Smooth muscle cell (in vitro differentiated cells): Measurements from ENCODE around the gene FOXK2. TPM values are rescaled to one million over a fixed set of nuclear protein-coding genes. Genes with fewer than 3 reads are reported as not detected.

Experiments used
- DNase-seq: peaks from one replicate; lab custom pipeline; 2025; ENCODE audit not compliant: unreplicated experiment; lab: John Stamatoyannopoulos, UW
- H2AFZ ChIP-seq: fragments of 200-600 bp; sonication (generic); 2 replicates; pipeline ENCODE4 v1.6.0; 2016; ENCODE audit warnings: antibody characterized with exemption, low read depth, mild to moderate bottlenecking
- H3F3A ChIP-seq: fragments of 200-600 bp; sonication (generic); 2 replicates; pipeline ENCODE4 v1.6.0; 2017; ENCODE audit warnings: antibody characterized with exemption, low read depth
- H3K27ac ChIP-seq: fragments of 200-600 bp; sonication (generic); 2 replicates; pipeline ENCODE4 v1.5.1; 2016; ENCODE audit warnings: low read depth, mild to moderate bottlenecking
- H3K27me3 ChIP-seq: fragments of 200-600 bp; sonication (generic); 2 replicates; pipeline ENCODE4 v1.6.1; 2016; ENCODE audit warnings: low read depth, mild to moderate bottlenecking
- H3K36me3 ChIP-seq: fragments of 200-600 bp; sonication (generic); 2 replicates; pipeline ENCODE4 v1.5.1; 2016; ENCODE audit warnings: low read depth
- H3K4me1 ChIP-seq: fragments of 200-600 bp; sonication (generic); 2 replicates; pipeline ENCODE4 v1.5.1; 2016; ENCODE audit warnings: low read depth
- H3K4me2 ChIP-seq: fragments of 200-600 bp; sonication (generic); 2 replicates; pipeline ENCODE4 v1.6.0; 2016; ENCODE audit warnings: mild to moderate bottlenecking
- H3K4me3 ChIP-seq: fragments of 200-600 bp; sonication (generic); 2 replicates; pipeline ENCODE4 v1.5.1; 2016; ENCODE audit warnings: mild to moderate bottlenecking
- H3K79me2 ChIP-seq: fragments of 200-600 bp; sonication (generic); 2 replicates; pipeline ENCODE4 v1.6.0; 2016; ENCODE audit warnings: low read depth, mild to moderate bottlenecking
- H3K9ac ChIP-seq: fragments of 200-600 bp; sonication (generic); 2 replicates; pipeline ENCODE4 v1.6.0; 2016; ENCODE audit warnings: low read depth
- H3K9me3 ChIP-seq: fragments of 200-600 bp; sonication (generic); replicated peaks from 2 replicates; pipeline ENCODE4 v1.5.1; 2016; ENCODE audit warnings: low read depth
- H4K20me1 ChIP-seq: fragments of 200-600 bp; sonication (generic); 2 replicates; pipeline ENCODE4 v1.6.0; 2016; ENCODE audit warnings: low read depth
- CTCF ChIP-seq: fragments of 200-600 bp; sonication (generic); IDR thresholded peaks from 2 replicates; pipeline ENCODE4 v1.5.1; 2017; ENCODE audit warnings: borderline replicate concordance, mild to moderate bottlenecking, antibody characterized with exemption; ENCODE audit not compliant: insufficient read depth, poor library complexity, severe bottlenecking
- WGBS: methylation state at CpG from one replicate; pipeline ENCODE4 v1.1.7; 2016; ENCODE audit warnings: low lambda C conversion rate; 5-methylcytosine and 5-hydroxymethylcytosine counted together
- polyA plus RNA-seq: library from polyadenylated mRNA; unstranded; fragments of >200 nt; fragmentation: Nextera tagmentation; extraction: Ambion mirVana; gene quantifications from 2 replicates; pipeline ENCODE4 v1.2.1, GENCODE V29; 2016
- total RNA-seq: library from RNA; depleted of rRNA; stranded (reverse); fragments of >200 nt; gene quantifications from 2 replicates; pipeline ENCODE4 v1.2.3, GENCODE V29; 2014

The FOXK2 gene
- total and polyA plus RNA-seq, 2 experiments from 2014 or later, result 25.9 to 27.1 TPM

- Histone ChIP-seq H3F3A (no peaks in the 10 kb centered on the region), H3K4me2 (no peak overlapping the region), H3K4me3 (no peak overlapping the region), H3K27me3 (no peaks in the 10 kb centered on the region), H3K36me3 (no peaks in the 10 kb centered on the region), H3K4me1 (peaks cover 5% of the 10 kb centered on the region), H3K9me3 (no peaks in the 10 kb centered on the region), H3K27ac (no peak overlapping the region), H3K9ac (no peak overlapping the region), H4K20me1 (peaks cover 22% of the 10 kb centered on the region), H3K79me2 (peaks cover 25% of the 10 kb centered on the region), H2AFZ (peak overlapping the region; percentile 59)
- WGBS, result 92% methylated on average over 10 of the region's 10 CpGs
- DNase-seq, result no peak
- TF ChIP-seq CTCF, result no peak
Observed at GRCh38 chr17:82517230-82517865, 2.2 kb upstream of the FOXK2 start.

GRCh38 chr17:82519971-82520903 lies 705 bp downstream of the FOXK2 start:
- peaks cover 51% of the 10 kb centered on the region for H4K20me1 ChIP-seq
- under 1% methylated on average over 77 of the region's 94 CpGs for WGBS
- peak overlapping the region; percentile 80 for H3K4me3 ChIP-seq
- H3K4me1 ChIP-seq, result peaks cover 5% of the 10 kb centered on the region
- peak overlapping the region; percentile 57 for H3K9ac ChIP-seq
- H3K4me2 ChIP-seq, result peak overlapping the region; percentile 94
- no peaks in the 10 kb centered on the region for H3K27me3 ChIP-seq
- no peaks in the 10 kb centered on the region for H3K9me3 ChIP-seq
- no peaks in the 10 kb centered on the region for H3K36me3 ChIP-seq
- DNase-seq, result peak; percentile 20
- no peak for TF ChIP-seq CTCF
- H3F3A ChIP-seq, result no peaks in the 10 kb centered on the region
- H3K79me2 ChIP-seq, result peaks cover 54% of the 10 kb centered on the region
- peak overlapping the region; percentile 44 for H3K27ac ChIP-seq
- H2AFZ ChIP-seq, result no peak overlapping the region

- no peak overlapping the region for H3K4me2 ChIP-seq
Observed at GRCh38 chr17:82524540-82524939, 5.0 kb downstream of the FOXK2 start.

More at GRCh38 chr17:82524540-82524939, 5.0 kb downstream of the FOXK2 start:
- Histone ChIP-seq H3K27me3 (no peaks in the 10 kb centered on the region), H3K36me3 (no peaks in the 10 kb centered on the region), H3K27ac (peak overlapping the region; percentile 18), H3K9ac (no peak overlapping the region), H3K9me3 (no peaks in the 10 kb centered on the region), H2AFZ (no peak overlapping the region), H3F3A (no peaks in the 10 kb centered on the region), H3K79me2 (peaks cover 97% of the 10 kb centered on the region), H4K20me1 (peaks cover 94% of the 10 kb centered on the region), H3K4me3 (no peak overlapping the region), H3K4me1 (peaks cover 12% of the 10 kb centered on the region)
- TF ChIP-seq CTCF, result no peak
- WGBS, result 89% methylated on average over 4 of the region's 4 CpGs
- no peak for DNase-seq
